H1 (cell line): ENCODE data around the gene MEIS3. TPM values are rescaled to one million over a fixed set of nuclear protein-coding genes. Genes with fewer than 3 reads are reported as not detected.

ENCODE experiments used
- ASH2L ChIP-seq: fragments of 200-600, 300-600 bp; sonication (generic); IDR thresholded peaks from one replicate; pipeline ENCODE4 v1.7.1; 2017; ENCODE audit warnings: low read length
- RNF2 ChIP-seq: fragments of 200-900, 300-1000 bp; sonication (generic); IDR thresholded peaks from 2 replicates; pipeline ENCODE4 v1.7.1; 2016; ENCODE audit warnings: borderline replicate concordance, low read depth, mild to moderate bottlenecking, antibody characterized with exemption, low read length; ENCODE audit not compliant: poor library complexity, severe bottlenecking; ENCODE audit errors: missing control alignments
- TAF7 ChIP-seq: optimal IDR thresholded peaks from 2 replicates; pipeline ENCODE3; 2011; ENCODE audit warnings: low read depth, mild to moderate bottlenecking, inconsistent platforms, low read length, moderate library complexity, borderline replicate concordance
- USF2 ChIP-seq: IDR thresholded peaks from 2 replicates; pipeline ENCODE4 v1.6.1; 2011; ENCODE audit warnings: low read length, improper control_type of control experiment
- polyA plus RNA-seq, 7 experiments: library from polyadenylated mRNA; depleted of rRNA in 3 of 7; stranded (reverse) in 5 of 7; unstranded in 2 of 7; fragments of >200 nt in 5 of 7; fragments of 200-250 nt in 2 of 7; gene quantifications; 1 replicate in 5 of 7; 2 replicates in 1 of 7; 4 replicates in 1 of 7; pipeline versions ENCODE4 v1.2.1 to v1.2.3, GENCODE V29; 2011 to 2013; ENCODE audit warnings: missing spikeins in 2 of 7, mixed read lengths in 2 of 7
- total RNA-seq: library from RNA; stranded (reverse); fragmentation: NEBNext Ultra II Directional; extraction: Animal tissue kit (Norgen Biotek cat#: 25700); gene quantifications from 2 replicates; pipeline ENCODE4 v1.2.1, GENCODE V29; 2021
- TF ChIP-seq, protein P1 (sequence below): IDR thresholded peaks from 2 replicates; pipeline ENCODE4 v1.6.1; 2012; ENCODE audit warnings: inconsistent platforms

Gene MEIS3
- total and polyA plus RNA-seq, 2 of the 8 experiments (the other 6 are each of a cell fraction or from before 2014, with no cell fraction given): 24.5 to 28.2 TPM

GRCh38 chr19:47363758-47364531 is 55.4 kb downstream of the MEIS3 start (continued):
- no peak for TF ChIP-seq USF2
- TF ChIP-seq, protein P1, sequence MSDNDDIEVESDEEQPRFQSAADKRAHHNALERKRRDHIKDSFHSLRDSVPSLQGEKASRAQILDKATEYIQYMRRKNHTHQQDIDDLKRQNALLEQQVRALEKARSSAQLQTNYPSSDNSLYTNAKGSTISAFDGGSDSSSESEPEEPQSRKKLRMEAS: no peak
- no peak for TF ChIP-seq ASH2L
- no peak for TF ChIP-seq TAF7
- no peak for TF ChIP-seq RNF2
- TF ChIP-seq, all 59 proteins: peak for 0
